Measurements from ENCODE around the gene INPP5F. TPM values are rescaled to one million over a fixed set of nuclear protein-coding genes. Genes with fewer than 3 reads are reported as not detected.

The INPP5F gene
- total RNA-seq, 1 donor from 2014 or later: 36.8 TPM

DNA sequence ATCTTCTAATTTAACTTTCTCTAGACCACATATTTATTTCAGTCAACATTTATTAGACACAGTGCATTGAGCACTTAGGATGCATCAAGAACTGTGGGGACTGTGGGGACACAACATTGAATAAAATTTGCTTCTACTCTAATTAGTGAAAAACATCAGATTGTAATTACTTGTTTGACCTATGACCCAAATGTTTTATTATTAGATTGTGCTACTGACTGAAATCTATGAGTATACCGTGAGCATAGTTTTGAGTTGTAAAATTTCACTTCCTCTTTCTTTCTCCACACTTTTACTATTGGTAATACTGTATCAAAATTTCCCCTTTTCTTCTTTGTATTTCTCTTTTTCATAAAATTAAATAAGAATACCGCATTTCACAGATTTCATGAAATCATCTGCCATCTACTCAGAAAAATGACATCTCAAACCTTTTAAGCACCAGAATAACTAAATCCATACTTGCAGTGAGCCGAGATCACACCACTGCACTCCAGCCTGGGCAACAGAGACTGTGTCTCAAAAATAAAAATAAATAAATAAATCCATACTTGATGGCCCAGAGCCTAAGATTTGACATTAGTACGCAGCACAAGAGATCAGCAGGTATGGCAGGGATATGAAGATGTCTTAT is 25.4 kb upstream of the INPP5F start:
- H3K27ac Mint-ChIP-seq (ENCODE audit: unreplicated experiment): no peak overlapping the region
- TF ChIP-seq, protein P1, sequence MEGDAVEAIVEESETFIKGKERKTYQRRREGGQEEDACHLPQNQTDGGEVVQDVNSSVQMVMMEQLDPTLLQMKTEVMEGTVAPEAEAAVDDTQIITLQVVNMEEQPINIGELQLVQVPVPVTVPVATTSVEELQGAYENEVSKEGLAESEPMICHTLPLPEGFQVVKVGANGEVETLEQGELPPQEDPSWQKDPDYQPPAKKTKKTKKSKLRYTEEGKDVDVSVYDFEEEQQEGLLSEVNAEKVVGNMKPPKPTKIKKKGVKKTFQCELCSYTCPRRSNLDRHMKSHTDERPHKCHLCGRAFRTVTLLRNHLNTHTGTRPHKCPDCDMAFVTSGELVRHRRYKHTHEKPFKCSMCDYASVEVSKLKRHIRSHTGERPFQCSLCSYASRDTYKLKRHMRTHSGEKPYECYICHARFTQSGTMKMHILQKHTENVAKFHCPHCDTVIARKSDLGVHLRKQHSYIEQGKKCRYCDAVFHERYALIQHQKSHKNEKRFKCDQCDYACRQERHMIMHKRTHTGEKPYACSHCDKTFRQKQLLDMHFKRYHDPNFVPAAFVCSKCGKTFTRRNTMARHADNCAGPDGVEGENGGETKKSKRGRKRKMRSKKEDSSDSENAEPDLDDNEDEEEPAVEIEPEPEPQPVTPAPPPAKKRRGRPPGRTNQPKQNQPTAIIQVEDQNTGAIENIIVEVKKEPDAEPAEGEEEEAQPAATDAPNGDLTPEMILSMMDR (IDR thresholded peaks at IDR 0.05): no peak
- peaks cover 2% of the 10 kb centered on the region for H3K36me3 Mint-ChIP-seq (ENCODE audit: unreplicated experiment)
- H3K4me3 Mint-ChIP-seq (ENCODE audit: unreplicated experiment): no peak overlapping the region
- no peaks in the 10 kb centered on the region for H3K9me3 Mint-ChIP-seq (ENCODE audit: unreplicated experiment)
- no peak for DNase-seq (ENCODE audit: extremely low spot score, unreplicated experiment)
- H3K27me3 Mint-ChIP-seq (ENCODE audit: unreplicated experiment): peaks cover 9% of the 10 kb centered on the region
- H3K4me1 Mint-ChIP-seq (ENCODE audit: unreplicated experiment): peaks cover 7% of the 10 kb centered on the region

DNA sequence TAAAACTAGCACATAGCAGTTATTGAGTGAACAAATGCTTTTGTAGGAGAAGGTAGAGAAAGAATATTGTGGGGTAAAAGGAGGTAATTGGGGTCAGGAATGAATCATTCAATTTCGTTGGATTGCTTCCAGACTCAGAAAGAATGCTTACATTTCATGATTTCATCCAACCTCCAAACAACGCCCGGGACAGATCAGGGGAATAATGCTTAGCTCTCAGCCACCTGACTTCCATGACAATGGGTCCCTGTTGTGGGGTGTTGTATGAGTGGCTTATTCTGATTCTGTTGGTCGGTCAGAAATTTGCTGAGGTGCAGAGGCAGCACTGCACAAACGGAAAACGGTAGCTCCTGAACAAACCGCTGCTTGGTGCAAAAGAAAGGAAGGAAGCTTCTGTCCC is 24.0 kb upstream of the INPP5F start:
- H3K9me3 Mint-ChIP-seq (ENCODE audit: unreplicated experiment): peaks cover 4% of the 10 kb centered on the region
- peaks cover 7% of the 10 kb centered on the region for H3K4me1 Mint-ChIP-seq (ENCODE audit: unreplicated experiment)
- H3K27me3 Mint-ChIP-seq (ENCODE audit: unreplicated experiment): peaks cover 9% of the 10 kb centered on the region
- no peak for DNase-seq (ENCODE audit: extremely low spot score, unreplicated experiment)
- H3K27ac Mint-ChIP-seq (ENCODE audit: unreplicated experiment): no peak overlapping the region
- no peak overlapping the region for H3K4me3 Mint-ChIP-seq (ENCODE audit: unreplicated experiment)
- TF ChIP-seq, protein P1 (IDR thresholded peaks at IDR 0.05): no peak
- H3K36me3 Mint-ChIP-seq (ENCODE audit: unreplicated experiment): peaks cover 2% of the 10 kb centered on the region

DNA sequence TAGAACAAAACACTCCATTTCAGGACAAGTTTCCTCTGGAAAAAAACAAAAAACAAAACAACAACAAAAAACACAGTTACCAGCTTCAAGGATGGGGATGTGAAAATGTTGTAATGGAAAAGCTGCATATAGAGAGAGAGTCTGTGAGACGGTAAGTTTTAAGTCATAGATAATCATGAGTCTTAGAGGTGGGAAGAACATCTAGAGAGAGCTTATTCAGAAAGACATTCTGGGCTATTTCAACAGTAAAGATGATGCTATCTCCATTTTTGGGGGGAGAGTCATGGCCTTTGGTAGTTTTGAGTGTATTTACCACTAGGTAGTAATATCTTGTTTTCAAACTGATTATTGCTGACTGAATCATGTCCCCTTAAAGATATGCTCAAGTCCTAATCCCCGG is 23.3 kb upstream of the INPP5F start:
- Mint-ChIP-seq H3K4me3 (ENCODE audit: unreplicated experiment) (no peak overlapping the region), H3K9me3 (ENCODE audit: unreplicated experiment) (peaks cover 4% of the 10 kb centered on the region), H3K27ac (ENCODE audit: unreplicated experiment) (no peak overlapping the region), H3K4me1 (ENCODE audit: unreplicated experiment) (peaks cover 7% of the 10 kb centered on the region), H3K27me3 (ENCODE audit: unreplicated experiment) (peaks cover 9% of the 10 kb centered on the region), H3K36me3 (ENCODE audit: unreplicated experiment) (peaks cover 2% of the 10 kb centered on the region)
- TF ChIP-seq, protein P1 (IDR thresholded peaks at IDR 0.05): no peak
- no peak for DNase-seq (ENCODE audit: extremely low spot score, unreplicated experiment)

DNA sequence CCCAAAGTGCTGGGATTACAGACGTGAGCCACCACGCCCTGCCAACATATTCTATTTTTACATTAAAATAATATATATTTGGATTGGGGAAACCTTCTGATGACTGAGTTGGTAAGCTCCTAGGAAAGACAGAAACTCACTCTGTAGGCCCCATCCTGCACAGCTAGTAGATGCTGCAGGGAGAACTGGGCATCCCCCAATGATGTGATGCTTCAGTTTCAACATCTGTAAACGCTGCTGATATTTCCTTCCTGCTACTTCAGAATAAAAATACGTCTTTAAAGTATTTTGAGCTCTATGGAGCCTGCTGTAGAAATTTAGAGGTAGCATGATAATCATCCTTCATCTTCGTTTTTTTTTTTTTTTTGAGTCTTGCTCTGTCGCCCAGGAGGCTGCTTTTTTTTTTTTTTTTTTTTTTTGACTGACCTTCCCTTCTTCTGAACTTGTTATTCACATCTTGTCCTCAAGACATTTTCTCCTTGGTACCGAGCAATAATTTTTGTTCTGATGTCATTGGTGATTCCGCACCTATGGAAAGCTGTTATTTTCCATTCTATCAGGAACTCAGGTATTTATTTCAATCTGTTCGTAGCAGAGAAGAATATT is 21.8 kb upstream of the INPP5F start:
- H3K27me3 Mint-ChIP-seq (ENCODE audit: unreplicated experiment): peaks cover 9% of the 10 kb centered on the region
- no peak overlapping the region for H3K4me3 Mint-ChIP-seq (ENCODE audit: unreplicated experiment)
- H3K4me1 Mint-ChIP-seq (ENCODE audit: unreplicated experiment): peaks cover 9% of the 10 kb centered on the region
- H3K36me3 Mint-ChIP-seq (ENCODE audit: unreplicated experiment): peaks cover 2% of the 10 kb centered on the region
- DNase-seq (ENCODE audit: extremely low spot score, unreplicated experiment): no peak
- no peak overlapping the region for H3K27ac Mint-ChIP-seq (ENCODE audit: unreplicated experiment)
- TF ChIP-seq, protein P1 (IDR thresholded peaks at IDR 0.05): no peak
- peaks cover 4% of the 10 kb centered on the region for H3K9me3 Mint-ChIP-seq (ENCODE audit: unreplicated experiment)

DNA sequence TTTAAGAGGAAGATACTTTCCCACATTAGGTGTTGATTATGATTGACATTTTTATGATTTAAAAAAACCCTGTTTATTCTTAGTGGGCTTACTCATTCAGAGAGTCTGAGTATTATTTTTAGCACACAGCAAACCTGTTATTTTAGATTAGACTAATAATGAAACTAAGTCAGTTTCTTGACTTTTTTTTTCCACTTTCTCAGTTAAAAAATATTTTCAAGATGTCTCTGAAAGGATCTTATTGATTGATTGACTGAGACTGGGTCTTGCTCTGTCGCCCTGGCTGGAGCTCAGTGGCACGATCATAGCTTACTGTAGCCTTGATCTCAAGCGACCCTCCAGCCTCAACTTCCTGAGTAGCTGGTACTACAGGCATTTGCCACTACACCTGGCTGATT is 20.4 kb upstream of the INPP5F start:
- Mint-ChIP-seq H3K27ac (ENCODE audit: unreplicated experiment) (no peak overlapping the region), H3K9me3 (ENCODE audit: unreplicated experiment) (peaks cover 4% of the 10 kb centered on the region), H3K36me3 (ENCODE audit: unreplicated experiment) (peaks cover 2% of the 10 kb centered on the region), H3K4me3 (ENCODE audit: unreplicated experiment) (no peak overlapping the region), H3K27me3 (ENCODE audit: unreplicated experiment) (peaks cover 9% of the 10 kb centered on the region), H3K4me1 (ENCODE audit: unreplicated experiment) (peaks cover 10% of the 10 kb centered on the region)
- DNase-seq (ENCODE audit: extremely low spot score, unreplicated experiment): no peak
- TF ChIP-seq, protein P1 (IDR thresholded peaks at IDR 0.05): no peak
